Coronary artery (tissue), 2 donors: Measurements from ENCODE around the gene SNX14.

Experiments
- DNase-seq: peaks from one replicate; pipeline ENCODE4 v3.0.0-alpha.2; 2017; ENCODE audit warnings: low spot score
- H3K27ac ChIP-seq, 2 donors: fragments of 200-600 bp; sonication (generic); one replicate each; pipeline ENCODE4 v1.5.1; 2016 to 2019
- H3K4me3 ChIP-seq: fragments of 200-600 bp; sonication (generic); 2 replicates; pipeline ENCODE4 v1.5.1; 2016; ENCODE audit warnings: mild to moderate bottlenecking, moderate library complexity
- TF ChIP-seq, protein P1 (sequence below): fragments of 200-600 bp; sonication (generic); IDR thresholded peaks from one replicate; pipeline ENCODE4 v1.5.1; 2019; ENCODE audit warnings: antibody characterized with exemption

The SNX14 gene

DNA sequence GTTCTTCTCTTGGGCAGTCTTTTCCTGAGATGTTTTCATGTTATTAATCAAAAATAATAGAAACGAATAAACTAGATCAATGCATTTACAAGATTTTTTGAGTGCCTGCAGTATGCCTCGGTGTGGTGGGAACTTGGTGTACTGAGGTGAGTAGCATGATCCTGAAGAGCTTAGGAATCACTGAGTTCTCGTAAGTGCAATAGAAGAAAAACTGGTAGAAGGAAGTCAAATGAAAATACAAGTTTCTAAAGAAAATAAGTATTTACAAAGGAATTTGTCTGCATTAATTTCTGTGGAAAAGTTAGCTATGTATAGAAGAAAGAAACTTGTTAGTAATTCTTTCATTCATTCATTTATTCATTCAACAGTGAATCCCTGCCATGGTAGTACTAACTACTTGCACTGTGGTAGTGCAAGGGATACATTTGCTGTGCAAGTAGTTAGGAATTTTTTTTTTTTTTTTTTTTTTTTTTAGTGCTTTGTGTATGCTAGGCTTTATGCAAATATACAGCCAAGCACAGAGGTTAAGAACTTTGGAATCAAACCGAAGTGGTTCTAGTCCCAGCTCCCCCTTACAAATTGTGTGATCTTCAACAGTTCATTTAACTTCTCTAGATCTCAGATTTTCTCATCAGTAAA, 129.9 kb downstream of the SNX14 start:
- DNase-seq = no peak
- TF ChIP-seq, protein P1, sequence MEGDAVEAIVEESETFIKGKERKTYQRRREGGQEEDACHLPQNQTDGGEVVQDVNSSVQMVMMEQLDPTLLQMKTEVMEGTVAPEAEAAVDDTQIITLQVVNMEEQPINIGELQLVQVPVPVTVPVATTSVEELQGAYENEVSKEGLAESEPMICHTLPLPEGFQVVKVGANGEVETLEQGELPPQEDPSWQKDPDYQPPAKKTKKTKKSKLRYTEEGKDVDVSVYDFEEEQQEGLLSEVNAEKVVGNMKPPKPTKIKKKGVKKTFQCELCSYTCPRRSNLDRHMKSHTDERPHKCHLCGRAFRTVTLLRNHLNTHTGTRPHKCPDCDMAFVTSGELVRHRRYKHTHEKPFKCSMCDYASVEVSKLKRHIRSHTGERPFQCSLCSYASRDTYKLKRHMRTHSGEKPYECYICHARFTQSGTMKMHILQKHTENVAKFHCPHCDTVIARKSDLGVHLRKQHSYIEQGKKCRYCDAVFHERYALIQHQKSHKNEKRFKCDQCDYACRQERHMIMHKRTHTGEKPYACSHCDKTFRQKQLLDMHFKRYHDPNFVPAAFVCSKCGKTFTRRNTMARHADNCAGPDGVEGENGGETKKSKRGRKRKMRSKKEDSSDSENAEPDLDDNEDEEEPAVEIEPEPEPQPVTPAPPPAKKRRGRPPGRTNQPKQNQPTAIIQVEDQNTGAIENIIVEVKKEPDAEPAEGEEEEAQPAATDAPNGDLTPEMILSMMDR = no peak
- peak overlapping the region in 1 of 2 donors; percentile 84 for H3K27ac ChIP-seq
- peak overlapping the region; percentile 32 for H3K4me3 ChIP-seq

DNA sequence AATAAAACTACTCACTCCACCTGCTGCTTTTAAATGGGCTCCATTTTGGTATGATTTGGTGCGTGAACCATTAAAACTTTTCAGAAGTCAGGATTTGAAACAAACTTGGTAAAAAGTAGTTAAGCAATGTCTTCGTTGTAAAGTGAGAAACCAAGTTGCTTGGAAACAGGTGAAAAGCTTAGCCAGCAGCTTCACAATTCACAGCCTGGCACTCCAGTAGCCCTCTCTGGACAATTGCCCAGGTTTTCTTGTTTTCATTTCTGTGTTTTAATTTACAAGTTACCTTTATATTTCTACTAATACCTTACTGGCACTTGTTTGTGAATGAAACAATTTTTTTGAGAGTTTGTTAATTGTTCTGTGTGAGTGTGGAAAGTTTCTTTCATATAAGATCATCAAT, 131.0 kb downstream of the SNX14 start:
- DNase-seq = no peak
- H3K27ac ChIP-seq = peak overlapping the region in 1 of 2 donors; percentile 84
- TF ChIP-seq, protein P1 = no peak
- H3K4me3 ChIP-seq = no peak overlapping the region

DNA sequence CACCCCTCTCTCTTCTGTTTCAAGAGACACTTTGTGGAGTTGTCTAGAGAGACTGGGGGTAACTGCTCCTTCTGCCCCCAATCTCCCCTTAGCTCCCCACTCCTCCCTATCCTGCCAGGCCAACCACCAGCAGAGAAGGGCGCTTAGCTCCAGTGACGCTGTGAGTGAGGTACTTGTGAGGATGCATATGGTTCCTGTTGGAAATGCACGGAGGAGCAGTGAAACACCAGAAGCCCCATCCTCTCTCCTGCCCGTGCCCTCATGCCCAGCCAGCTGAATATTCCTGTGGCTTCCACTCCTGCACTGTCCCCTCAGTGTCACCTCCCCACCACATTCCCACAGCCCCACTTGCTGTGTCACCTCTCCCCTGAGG, 131.9 kb downstream of the SNX14 start:
- Histone ChIP-seq H3K27ac (peak overlapping the region; percentile 40 to 84), H3K4me3 (no peak overlapping the region)
- no peak for DNase-seq
- TF ChIP-seq, protein P1 = no peak

DNA sequence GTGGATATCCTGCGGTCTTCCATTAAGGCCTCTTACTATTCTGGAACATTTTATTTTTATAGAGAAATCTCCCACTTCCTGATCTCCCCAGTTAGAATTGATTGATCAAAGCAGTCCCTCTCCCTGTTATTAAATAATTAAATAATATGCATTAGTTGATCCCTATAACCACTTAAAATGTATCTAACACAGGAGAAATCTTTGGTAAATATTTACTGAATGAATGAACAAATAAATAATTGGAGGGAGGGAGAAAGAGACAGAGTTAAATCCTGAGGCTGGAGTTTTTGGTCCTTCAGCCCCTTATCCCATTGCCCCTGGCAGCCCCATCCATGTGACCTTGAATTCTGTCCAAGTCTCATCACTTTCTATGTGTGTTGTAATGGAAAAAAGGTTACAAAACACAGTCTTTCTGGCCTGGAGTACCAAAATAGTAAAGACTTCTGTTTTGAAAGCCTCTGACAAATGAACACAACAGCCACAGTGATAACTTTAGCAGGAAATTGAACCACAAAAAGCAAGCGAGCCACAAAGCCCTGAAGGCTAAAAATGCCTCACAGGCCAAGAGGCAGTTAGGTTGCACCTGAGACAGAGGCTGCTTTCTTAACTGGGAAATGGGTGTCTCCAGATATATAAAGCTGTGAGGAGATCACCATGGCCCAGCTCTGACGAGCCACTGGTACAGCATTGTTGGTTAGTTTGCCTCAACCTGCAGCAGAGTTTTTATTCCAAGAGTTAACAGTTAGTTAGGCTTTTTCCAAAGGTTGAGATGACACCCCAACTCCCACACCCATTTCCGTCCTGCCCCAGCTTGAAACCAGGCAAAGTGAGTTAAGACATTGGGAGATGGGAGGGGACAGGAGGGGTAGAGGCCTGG, 132.5 kb downstream of the SNX14 start:
- TF ChIP-seq, protein P1 = no peak
- peak overlapping the region; percentile 40 to 84 for H3K27ac ChIP-seq

DNA sequence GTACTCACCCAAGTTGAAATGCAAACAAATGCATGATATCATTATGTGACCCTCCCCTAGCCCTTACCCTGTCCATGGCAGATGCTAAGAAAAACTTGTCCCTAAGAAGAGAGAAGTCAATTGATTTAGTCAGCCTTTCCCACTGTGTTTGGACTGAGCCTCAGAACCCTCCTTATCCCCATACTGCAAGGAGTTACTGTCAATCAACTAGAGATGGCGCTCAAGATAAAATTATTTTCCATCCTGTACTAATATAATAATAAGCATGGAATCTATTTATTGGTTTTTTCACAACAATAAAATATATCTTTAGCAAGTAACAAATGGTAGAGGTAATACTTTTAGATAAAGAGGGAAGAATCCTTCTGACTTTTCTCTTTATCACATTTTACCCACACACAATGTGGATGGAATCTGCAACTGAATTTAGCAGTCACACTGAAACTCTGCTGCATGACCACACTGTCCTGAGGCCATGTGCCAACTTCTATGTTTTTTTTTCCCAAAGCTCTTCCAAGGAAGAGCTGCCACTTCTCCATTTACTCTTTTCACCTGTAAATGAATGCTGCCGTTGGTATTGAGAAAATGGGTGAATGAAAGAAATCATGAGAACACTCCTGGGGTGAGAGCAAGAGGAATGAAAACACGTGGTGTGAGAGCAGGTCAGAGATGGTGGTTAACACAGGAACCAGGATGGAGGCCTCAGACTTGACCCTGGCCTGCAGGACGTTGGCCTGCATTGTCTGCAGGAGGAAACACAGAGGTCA, 133.3 kb downstream of the SNX14 start:
- no peak overlapping the region for H3K4me3 ChIP-seq
- TF ChIP-seq, protein P1 = no peak
- no peak for DNase-seq
- peak overlapping the region; percentile 56 to 84 for H3K27ac ChIP-seq

More for the DNA sequence above, 132.5 kb downstream of the SNX14 start:
- H3K4me3 ChIP-seq = no peak overlapping the region
- DNase-seq = no peak

DNA sequence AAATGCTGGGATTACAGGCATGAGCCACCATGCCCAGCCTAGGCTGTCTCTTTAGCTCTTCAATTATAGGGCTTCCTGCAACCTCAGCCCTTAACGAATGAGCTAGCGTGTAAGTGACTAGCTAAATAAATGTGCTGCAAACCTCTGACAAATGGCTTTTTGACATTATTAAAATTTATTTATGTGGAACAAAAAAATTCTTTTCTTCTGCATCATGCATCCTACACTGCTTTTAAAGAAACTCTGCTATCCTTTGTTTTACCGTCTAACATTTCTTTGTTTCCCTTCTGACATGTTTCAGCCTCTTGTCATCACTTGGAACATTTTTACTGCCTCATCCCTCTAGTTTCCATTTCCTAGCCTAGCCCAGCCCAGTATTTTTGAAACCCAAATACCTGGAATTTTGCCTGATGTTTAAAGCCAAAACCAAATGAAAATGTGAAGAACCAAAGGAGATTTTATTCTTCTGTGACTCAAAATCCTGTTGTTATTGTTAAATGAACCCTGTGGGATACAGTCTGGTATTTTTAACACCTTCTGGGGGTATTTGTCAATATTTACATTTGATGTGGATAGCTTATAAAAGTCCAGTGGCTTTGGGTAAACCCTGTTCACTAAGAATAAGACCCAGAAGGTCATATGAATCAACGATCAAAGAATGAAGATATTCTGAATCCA, 134.3 kb downstream of the SNX14 start:
- TF ChIP-seq, protein P1 = no peak
- peak overlapping the region; percentile 8 for H3K4me3 ChIP-seq
- H3K27ac ChIP-seq = peak overlapping the region; percentile 56 to 84
- no peak for DNase-seq
